ENCODE data around the gene PRR14. TPM values are rescaled to one million over a fixed set of nuclear protein-coding genes. Genes with fewer than 3 reads are reported as not detected.

Gene PRR14
- total RNA-seq, 1 experiment from 2014 or later, result 77.6 TPM

DNA sequence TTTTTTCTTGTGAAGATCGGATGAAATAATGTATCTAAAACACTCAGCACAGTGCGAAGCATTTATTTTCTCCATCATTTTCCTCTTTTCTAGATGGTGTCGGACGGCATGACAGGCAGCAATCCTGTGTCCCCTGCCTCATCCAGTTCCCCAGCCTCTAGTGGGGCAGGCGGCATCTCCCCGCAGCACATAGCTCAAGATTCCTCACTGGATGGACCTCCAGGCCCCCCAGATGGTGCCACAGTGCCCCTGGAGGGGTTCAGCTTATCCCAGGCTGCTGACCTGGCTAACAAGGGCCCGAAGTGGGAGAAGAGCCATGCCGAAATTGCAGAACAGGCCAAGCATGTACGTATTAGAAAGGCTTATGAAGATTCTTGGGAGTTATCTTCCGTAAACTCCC lies 53.2 kb downstream of the PRR14 start:
- Histone ChIP-seq H3K4me3 (ENCODE audit: low read depth in 2 of 2, low read length in 2 of 2) (no peak overlapping the region), H3K4me1 (ENCODE audit: control insufficient read depth, insufficient read depth, low read length) (peaks cover 11% of the 10 kb centered on the region), H3K27ac (ENCODE audit: low read length) (no peak overlapping the region), H3K36me3 (ENCODE audit: control insufficient read depth, insufficient read depth, low read length) (peaks cover 37% of the 10 kb centered on the region), H3K9me3 (ENCODE audit: control insufficient read depth, insufficient read depth, low read depth, low read length) (no peaks in the 10 kb centered on the region), H3K27me3 (ENCODE audit: control insufficient read depth, insufficient read depth, low read length) (no peaks in the 10 kb centered on the region)
- POLR2A ChIA-PET, result no interaction called here
- no peak for ATAC-seq
- TF ChIP-seq TCF7L2 (IDR thresholded peaks at IDR 0.05; ENCODE audit: low read depth, low read length) (no peak), REST (IDR thresholded peaks at IDR 0.05; ENCODE audit: insufficient read depth in 1 of 2, low read depth in 2 of 2, low read length in 1 of 2) (no peak), POLR2AphosphoS5 (IDR thresholded peaks at IDR 0.05; ENCODE audit: low read depth, low read length) (no peak), SIN3A (IDR thresholded peaks at IDR 0.05; ENCODE audit: borderline replicate concordance, insufficient read depth, low read depth, low read length) (no peak)
- TF ChIP-seq, protein P1, sequence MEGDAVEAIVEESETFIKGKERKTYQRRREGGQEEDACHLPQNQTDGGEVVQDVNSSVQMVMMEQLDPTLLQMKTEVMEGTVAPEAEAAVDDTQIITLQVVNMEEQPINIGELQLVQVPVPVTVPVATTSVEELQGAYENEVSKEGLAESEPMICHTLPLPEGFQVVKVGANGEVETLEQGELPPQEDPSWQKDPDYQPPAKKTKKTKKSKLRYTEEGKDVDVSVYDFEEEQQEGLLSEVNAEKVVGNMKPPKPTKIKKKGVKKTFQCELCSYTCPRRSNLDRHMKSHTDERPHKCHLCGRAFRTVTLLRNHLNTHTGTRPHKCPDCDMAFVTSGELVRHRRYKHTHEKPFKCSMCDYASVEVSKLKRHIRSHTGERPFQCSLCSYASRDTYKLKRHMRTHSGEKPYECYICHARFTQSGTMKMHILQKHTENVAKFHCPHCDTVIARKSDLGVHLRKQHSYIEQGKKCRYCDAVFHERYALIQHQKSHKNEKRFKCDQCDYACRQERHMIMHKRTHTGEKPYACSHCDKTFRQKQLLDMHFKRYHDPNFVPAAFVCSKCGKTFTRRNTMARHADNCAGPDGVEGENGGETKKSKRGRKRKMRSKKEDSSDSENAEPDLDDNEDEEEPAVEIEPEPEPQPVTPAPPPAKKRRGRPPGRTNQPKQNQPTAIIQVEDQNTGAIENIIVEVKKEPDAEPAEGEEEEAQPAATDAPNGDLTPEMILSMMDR (IDR thresholded peaks at IDR 0.05), result no peak
- in situ Hi-C loops (cut with HindIII; ENCODE audit: low pct_unique_long_range_greater_than_20kb, low sequenced_read_pairs) (no loop called here), intact Hi-C loops (cut with micrococcal nuclease; ENCODE audit: unreplicated experiment) (no loop called here)
- no peak for DNase-seq (ENCODE audit: low read depth, low spot score)
- CTCF ChIA-PET, result no interaction called here
- no TSS peak for BruUV-seq (replicated peaks)

Other genes with a start within 250 kb of the PRR14 start
- 14.4 TPM for gene ZNF771, start 243.4 kb upstream of the PRR14 start, total RNA-seq (2021; ENCODE audit: unreplicated experiment)
- 120 TPM for gene DCTPP1, start 220.9 kb upstream of the PRR14 start, total RNA-seq (2021; ENCODE audit: unreplicated experiment)
- gene SEPHS2, start 205.1 kb upstream of the PRR14 start, total RNA-seq (2021; ENCODE audit: unreplicated experiment), result 68.5 TPM
- 0.54 TPM for gene ITGAL, start 178.2 kb upstream of the PRR14 start, total RNA-seq (2021; ENCODE audit: unreplicated experiment)
- gene ZNF768, start 124.4 kb upstream of the PRR14 start, total RNA-seq (2021; ENCODE audit: unreplicated experiment), result 68.3 TPM
- 10.9 TPM for gene ZNF747, start 116.1 kb upstream of the PRR14 start, total RNA-seq (2021; ENCODE audit: unreplicated experiment)
- gene ZNF764, start 92.6 kb upstream of the PRR14 start, total RNA-seq (2021; ENCODE audit: unreplicated experiment), result 16.7 TPM
- 7.7 TPM for gene ZNF688, start 79.2 kb upstream of the PRR14 start, total RNA-seq (2021; ENCODE audit: unreplicated experiment)
- gene ZNF785, start 65.3 kb upstream of the PRR14 start, total RNA-seq (2021; ENCODE audit: unreplicated experiment), result 6.2 TPM
- 16.5 TPM for gene ZNF689, start 40.6 kb upstream of the PRR14 start, total RNA-seq (2021; ENCODE audit: unreplicated experiment)
- 103 TPM for gene FBRS, start 7.5 kb downstream of the PRR14 start, total RNA-seq (2021; ENCODE audit: unreplicated experiment)
- 73.6 TPM for gene SRCAP, start 48.2 kb downstream of the PRR14 start, total RNA-seq (2021; ENCODE audit: unreplicated experiment)
- gene PHKG2, start 97.5 kb downstream of the PRR14 start, total RNA-seq (2021; ENCODE audit: unreplicated experiment), result 43.1 TPM
- 21.0 TPM for gene CFAP119, start 111.1 kb downstream of the PRR14 start, total RNA-seq (2021; ENCODE audit: unreplicated experiment)
- gene RNF40, start 111.4 kb downstream of the PRR14 start, total RNA-seq (2021; ENCODE audit: unreplicated experiment), result 114 TPM
- gene ZNF629, start 136.2 kb downstream of the PRR14 start, total RNA-seq (2021; ENCODE audit: unreplicated experiment), result 19.2 TPM
- 45.8 TPM for gene BCL7C, start 243.1 kb downstream of the PRR14 start, total RNA-seq (2021; ENCODE audit: unreplicated experiment)
- 2.9 TPM for gene CTF1, start 245.7 kb downstream of the PRR14 start, total RNA-seq (2021; ENCODE audit: unreplicated experiment)

All from Panc1 (cell line).